ENCODE data around the gene SLC6A12.

The SLC6A12 gene

GRCh38 chr12:227286-227915 lies 13.4 kb upstream of the SLC6A12 start:
- no peak overlapping the region for H3K27ac ChIP-seq (ENCODE audit: low read length)
- no peak for DNase-seq (ENCODE audit: low read depth, low spot score)
- no peaks in the 10 kb centered on the region for H3K9me3 ChIP-seq (ENCODE audit: control insufficient read depth, insufficient read depth, low read length)
- no peaks in the 10 kb centered on the region for H3K27me3 ChIP-seq (ENCODE audit: control insufficient read depth, insufficient read depth, low read length)
- H3K4me3 ChIP-seq (ENCODE audit: low read length), result no peak overlapping the region
- no CpG with 5 or more reads among the region's 7 CpGs for whole genome bisulfite sequencing (ENCODE audit: insufficient coverage, insufficient read length)
- H3K36me3 ChIP-seq (ENCODE audit: control insufficient read depth, insufficient read depth, low read length), result no peaks in the 10 kb centered on the region
- 0 out of 2 replicates have a peak, but pooled peaks cover 2% of the 10 kb centered on the region for H3K4me1 ChIP-seq (ENCODE audit: control insufficient read depth, insufficient read depth, low read length)

DNA sequence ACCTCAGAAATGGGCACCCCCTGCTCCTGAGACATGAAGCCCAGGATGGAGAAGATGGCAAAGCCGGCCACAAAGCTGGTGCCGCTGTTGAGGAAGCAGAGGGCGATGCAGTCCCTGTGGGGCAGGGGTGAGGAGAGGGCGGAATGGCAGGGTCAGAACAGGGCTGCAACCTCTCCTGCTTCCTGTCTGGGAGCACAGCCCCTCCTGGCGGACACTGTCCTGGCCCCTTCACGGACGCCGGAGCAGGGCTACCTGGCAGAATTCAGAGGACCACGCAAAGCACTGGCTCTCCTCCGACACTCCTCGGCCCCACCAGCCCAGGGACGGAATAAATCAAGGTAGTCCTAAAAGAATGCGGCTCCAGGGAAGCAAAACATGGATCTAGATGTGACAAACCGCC lies 12.4 kb upstream of the SLC6A12 start:
- Histone ChIP-seq H3K9me3 (ENCODE audit: control insufficient read depth, insufficient read depth, low read length) (no peaks in the 10 kb centered on the region), H3K36me3 (ENCODE audit: control insufficient read depth, insufficient read depth, low read length) (no peaks in the 10 kb centered on the region), H3K4me1 (ENCODE audit: control insufficient read depth, insufficient read depth, low read length) (0 out of 2 replicates have a peak, but pooled peaks cover 2% of the 10 kb centered on the region), H3K4me3 (ENCODE audit: low read length) (no peak overlapping the region), H3K27me3 (ENCODE audit: control insufficient read depth, insufficient read depth, low read length) (no peaks in the 10 kb centered on the region), H3K27ac (ENCODE audit: low read length) (no peak overlapping the region)
- WGBS (ENCODE audit: insufficient coverage, insufficient read length), result no CpG with 5 or more reads among the region's 14 CpGs
- DNase-seq (ENCODE audit: low read depth, low spot score), result no peak

DNA sequence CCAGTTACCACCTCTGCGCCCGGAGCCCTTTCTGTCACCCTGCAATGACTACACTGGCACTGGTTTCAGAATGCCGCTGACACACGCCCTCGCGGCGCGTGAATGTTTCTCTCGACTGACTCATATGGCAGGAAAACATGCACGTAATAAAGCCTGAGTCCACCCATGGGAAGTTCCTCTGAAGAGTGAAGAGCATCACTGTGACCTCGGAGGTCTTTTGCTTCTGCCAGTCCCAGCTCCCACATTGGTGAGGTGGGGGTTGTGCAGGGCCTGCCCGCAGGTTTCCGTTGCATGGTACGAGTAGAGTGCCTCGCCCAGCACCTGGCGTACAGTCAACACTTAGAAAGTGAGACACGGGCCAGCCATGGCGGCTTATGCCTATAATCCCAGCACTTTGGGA lies 11.1 kb upstream of the SLC6A12 start:
- WGBS (ENCODE audit: insufficient coverage, insufficient read length), result no CpG with 5 or more reads among the region's 18 CpGs
- no peak for DNase-seq (ENCODE audit: low read depth, low spot score)
- no peak overlapping the region for H3K4me3 ChIP-seq (ENCODE audit: low read length)
- no peak overlapping the region for H3K27ac ChIP-seq (ENCODE audit: low read length)
- H3K27me3 ChIP-seq (ENCODE audit: control insufficient read depth, insufficient read depth, low read length), result no peaks in the 10 kb centered on the region
- no peaks in the 10 kb centered on the region for H3K9me3 ChIP-seq (ENCODE audit: control insufficient read depth, insufficient read depth, low read length)
- H3K36me3 ChIP-seq (ENCODE audit: control insufficient read depth, insufficient read depth, low read length), result no peaks in the 10 kb centered on the region
- H3K4me1 ChIP-seq (ENCODE audit: control insufficient read depth, insufficient read depth, low read length), result no peaks in the 10 kb centered on the region

GRCh38 chr12:224330-224729 lies 10.4 kb upstream of the SLC6A12 start:
- no CpG with 5 or more reads among the region's 9 CpGs for WGBS (ENCODE audit: insufficient coverage, insufficient read length)

GRCh38 chr12:223841-224240 lies 9.9 kb upstream of the SLC6A12 start:
- Histone ChIP-seq H3K9me3 (ENCODE audit: control insufficient read depth, insufficient read depth, low read length) (no peaks in the 10 kb centered on the region), H3K27ac (ENCODE audit: low read length) (no peak overlapping the region), H3K4me3 (ENCODE audit: low read length) (no peak overlapping the region), H3K36me3 (ENCODE audit: control insufficient read depth, insufficient read depth, low read length) (no peaks in the 10 kb centered on the region), H3K4me1 (ENCODE audit: control insufficient read depth, insufficient read depth, low read length) (no peaks in the 10 kb centered on the region), H3K27me3 (ENCODE audit: control insufficient read depth, insufficient read depth, low read length) (no peaks in the 10 kb centered on the region)
- no peak for DNase-seq (ENCODE audit: low read depth, low spot score)
- no CpG with 5 or more reads among the region's 11 CpGs for WGBS (ENCODE audit: insufficient coverage, insufficient read length)

More at GRCh38 chr12:224330-224729, 10.4 kb upstream of the SLC6A12 start:
- H3K4me1 ChIP-seq (ENCODE audit: control insufficient read depth, insufficient read depth, low read length), result no peaks in the 10 kb centered on the region
- no peaks in the 10 kb centered on the region for H3K36me3 ChIP-seq (ENCODE audit: control insufficient read depth, insufficient read depth, low read length)
- H3K4me3 ChIP-seq (ENCODE audit: low read length), result no peak overlapping the region
- H3K9me3 ChIP-seq (ENCODE audit: control insufficient read depth, insufficient read depth, low read length), result no peaks in the 10 kb centered on the region
- DNase-seq (ENCODE audit: low read depth, low spot score), result no peak
- H3K27me3 ChIP-seq (ENCODE audit: control insufficient read depth, insufficient read depth, low read length), result no peaks in the 10 kb centered on the region
- no peak overlapping the region for H3K27ac ChIP-seq (ENCODE audit: low read length)

- no peaks in the 10 kb centered on the region for H3K4me1 ChIP-seq (ENCODE audit: control insufficient read depth, insufficient read depth, low read length)
- no CpG with 5 or more reads among the region's 6 CpGs for WGBS (ENCODE audit: insufficient coverage, insufficient read length)
- H3K4me3 ChIP-seq (ENCODE audit: low read length), result no peak overlapping the region
- H3K9me3 ChIP-seq (ENCODE audit: control insufficient read depth, insufficient read depth, low read length), result no peaks in the 10 kb centered on the region
- no peak for DNase-seq (ENCODE audit: low read depth, low spot score)
- H3K27me3 ChIP-seq (ENCODE audit: control insufficient read depth, insufficient read depth, low read length), result no peaks in the 10 kb centered on the region
- H3K36me3 ChIP-seq (ENCODE audit: control insufficient read depth, insufficient read depth, low read length), result no peaks in the 10 kb centered on the region
- no peak overlapping the region for H3K27ac ChIP-seq (ENCODE audit: low read length)
Observed at GRCh38 chr12:221736-222135, 7.8 kb upstream of the SLC6A12 start.

DNA sequence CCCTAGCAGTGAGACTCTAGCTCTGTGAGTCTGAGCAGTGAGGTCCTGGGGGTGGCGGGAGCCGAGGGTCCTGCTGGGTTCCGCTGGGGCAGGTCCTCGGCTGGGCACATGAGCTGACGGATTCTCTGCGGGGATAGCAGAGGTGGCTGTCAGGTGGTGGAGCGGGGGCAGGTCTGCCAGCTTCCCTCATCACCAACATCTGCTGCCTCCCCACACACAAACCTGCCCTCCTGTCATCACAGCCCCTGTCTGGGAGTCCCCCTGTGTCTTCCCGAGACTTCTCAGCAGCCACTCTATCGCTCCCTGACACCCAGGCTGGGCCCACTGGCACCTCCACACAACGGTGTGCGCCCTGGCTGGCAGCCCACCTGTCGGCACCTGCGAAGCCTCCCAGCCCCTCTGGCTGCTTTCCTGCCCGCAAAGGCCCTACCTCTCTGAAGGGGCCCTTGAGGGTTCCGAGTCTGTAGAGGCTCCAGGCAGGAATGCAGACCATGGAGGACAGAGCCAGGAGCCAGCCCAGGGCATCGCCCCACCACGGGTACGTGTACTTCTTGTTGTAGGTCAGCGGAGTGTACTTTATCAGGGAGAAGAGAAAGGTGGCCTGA lies 7.1 kb upstream of the SLC6A12 start:
- no peaks in the 10 kb centered on the region for H3K27me3 ChIP-seq (ENCODE audit: control insufficient read depth, insufficient read depth, low read length)
- no peak for DNase-seq (ENCODE audit: low read depth, low spot score)
- no CpG with 5 or more reads among the region's 19 CpGs for WGBS (ENCODE audit: insufficient coverage, insufficient read length)

DNA sequence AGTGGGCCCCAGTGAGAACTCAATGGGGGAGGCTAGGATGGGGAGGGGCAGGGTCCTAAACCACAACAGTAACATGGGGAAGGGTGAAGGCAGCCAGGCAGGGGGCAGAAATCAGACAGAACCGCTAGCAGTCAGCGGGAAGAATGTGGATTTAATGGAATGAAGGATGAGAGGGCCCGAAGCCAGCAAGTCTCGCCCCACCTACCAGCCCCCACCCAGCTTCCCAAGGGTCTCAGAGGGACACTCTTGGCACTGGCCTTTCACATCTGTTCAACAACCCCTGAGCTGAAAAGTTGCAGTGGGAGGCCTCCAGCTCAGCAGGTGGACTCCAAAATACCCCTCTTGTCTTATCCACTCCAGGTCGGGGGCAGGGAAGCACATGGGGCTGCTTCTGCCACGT lies 6.5 kb upstream of the SLC6A12 start:
- no peaks in the 10 kb centered on the region for H3K4me1 ChIP-seq (ENCODE audit: control insufficient read depth, insufficient read depth, low read length)
- no peaks in the 10 kb centered on the region for H3K27me3 ChIP-seq (ENCODE audit: control insufficient read depth, insufficient read depth, low read length)
- no CpG with 5 or more reads among the region's 6 CpGs for WGBS (ENCODE audit: insufficient coverage, insufficient read length)
- DNase-seq (ENCODE audit: low read depth, low spot score), result no peak
- no peaks in the 10 kb centered on the region for H3K9me3 ChIP-seq (ENCODE audit: control insufficient read depth, insufficient read depth, low read length)
- no peak overlapping the region for H3K4me3 ChIP-seq (ENCODE audit: low read length)
- no peaks in the 10 kb centered on the region for H3K36me3 ChIP-seq (ENCODE audit: control insufficient read depth, insufficient read depth, low read length)
- H3K27ac ChIP-seq (ENCODE audit: low read length), result no peak overlapping the region

More for the DNA sequence above, 7.1 kb upstream of the SLC6A12 start:
- Histone ChIP-seq H3K27ac (ENCODE audit: low read length) (no peak overlapping the region), H3K4me3 (ENCODE audit: low read length) (no peak overlapping the region), H3K9me3 (ENCODE audit: control insufficient read depth, insufficient read depth, low read length) (no peaks in the 10 kb centered on the region), H3K36me3 (ENCODE audit: control insufficient read depth, insufficient read depth, low read length) (no peaks in the 10 kb centered on the region), H3K4me1 (ENCODE audit: control insufficient read depth, insufficient read depth, low read length) (no peaks in the 10 kb centered on the region)

- DNase-seq (ENCODE audit: low read depth, low spot score), result peak; percentile 84
- Histone ChIP-seq H3K9me3 (ENCODE audit: control insufficient read depth, insufficient read depth, low read length) (no peaks in the 10 kb centered on the region), H3K4me3 (ENCODE audit: low read length) (no peak overlapping the region; the same call in 1 of the 2 replicates), H3K4me1 (ENCODE audit: control insufficient read depth, insufficient read depth, low read length) (no peaks in the 10 kb centered on the region), H3K27me3 (ENCODE audit: control insufficient read depth, insufficient read depth, low read length) (no peaks in the 10 kb centered on the region), H3K36me3 (ENCODE audit: control insufficient read depth, insufficient read depth, low read length) (no peaks in the 10 kb centered on the region), H3K27ac (ENCODE audit: low read length) (no peak overlapping the region)
- WGBS (ENCODE audit: insufficient coverage, insufficient read length), result no CpG with 5 or more reads among the region's 17 CpGs
Observed at GRCh38 chr12:219891-220352, 6.0 kb upstream of the SLC6A12 start.

- no peak overlapping the region for H3K4me3 ChIP-seq (ENCODE audit: low read length)
- H3K9me3 ChIP-seq (ENCODE audit: control insufficient read depth, insufficient read depth, low read length), result no peaks in the 10 kb centered on the region
- DNase-seq (ENCODE audit: low read depth, low spot score), result no peak
- H3K27me3 ChIP-seq (ENCODE audit: control insufficient read depth, insufficient read depth, low read length), result no peaks in the 10 kb centered on the region
- no peaks in the 10 kb centered on the region for H3K36me3 ChIP-seq (ENCODE audit: control insufficient read depth, insufficient read depth, low read length)
- no CpG with 5 or more reads among the region's 30 CpGs for WGBS (ENCODE audit: insufficient coverage, insufficient read length)
- H3K27ac ChIP-seq (ENCODE audit: low read length), result no peak overlapping the region
- 0 out of 2 replicates have a peak, but pooled peaks cover 2% of the 10 kb centered on the region for H3K4me1 ChIP-seq (ENCODE audit: control insufficient read depth, insufficient read depth, low read length)
Observed at GRCh38 chr12:218728-219590, 5.0 kb upstream of the SLC6A12 start.

All from iPS DF 6.9 (cell line).